Retinal pigment epithelial cell (primary cell): ENCODE results near the gene AGK.

Experiments used
- DNase-seq: peaks from one replicate; pipeline ENCODE4 v3.0.0-alpha.2; 2010; ENCODE audit warnings: low read depth
- H3K4me3 ChIP-seq: 2 replicates; pipeline ENCODE4 v1.5.1; 2011; ENCODE audit warnings: mild to moderate bottlenecking, low read length, control low read depth, moderate library complexity
- TF ChIP-seq, protein P1 (sequence below): conservative IDR thresholded peaks from 2 replicates; pipeline ENCODE4 v1.5.1; 2011; ENCODE audit warnings: low read depth, low read length, control low read depth, inconsistent platforms

Gene AGK

GRCh38 chr7:141519623-141520022, 31.6 kb upstream of the AGK start:
- no peak for DNase-seq
- no peak overlapping the region for H3K4me3 ChIP-seq
- TF ChIP-seq, protein P1, sequence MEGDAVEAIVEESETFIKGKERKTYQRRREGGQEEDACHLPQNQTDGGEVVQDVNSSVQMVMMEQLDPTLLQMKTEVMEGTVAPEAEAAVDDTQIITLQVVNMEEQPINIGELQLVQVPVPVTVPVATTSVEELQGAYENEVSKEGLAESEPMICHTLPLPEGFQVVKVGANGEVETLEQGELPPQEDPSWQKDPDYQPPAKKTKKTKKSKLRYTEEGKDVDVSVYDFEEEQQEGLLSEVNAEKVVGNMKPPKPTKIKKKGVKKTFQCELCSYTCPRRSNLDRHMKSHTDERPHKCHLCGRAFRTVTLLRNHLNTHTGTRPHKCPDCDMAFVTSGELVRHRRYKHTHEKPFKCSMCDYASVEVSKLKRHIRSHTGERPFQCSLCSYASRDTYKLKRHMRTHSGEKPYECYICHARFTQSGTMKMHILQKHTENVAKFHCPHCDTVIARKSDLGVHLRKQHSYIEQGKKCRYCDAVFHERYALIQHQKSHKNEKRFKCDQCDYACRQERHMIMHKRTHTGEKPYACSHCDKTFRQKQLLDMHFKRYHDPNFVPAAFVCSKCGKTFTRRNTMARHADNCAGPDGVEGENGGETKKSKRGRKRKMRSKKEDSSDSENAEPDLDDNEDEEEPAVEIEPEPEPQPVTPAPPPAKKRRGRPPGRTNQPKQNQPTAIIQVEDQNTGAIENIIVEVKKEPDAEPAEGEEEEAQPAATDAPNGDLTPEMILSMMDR: no peak

DNA sequence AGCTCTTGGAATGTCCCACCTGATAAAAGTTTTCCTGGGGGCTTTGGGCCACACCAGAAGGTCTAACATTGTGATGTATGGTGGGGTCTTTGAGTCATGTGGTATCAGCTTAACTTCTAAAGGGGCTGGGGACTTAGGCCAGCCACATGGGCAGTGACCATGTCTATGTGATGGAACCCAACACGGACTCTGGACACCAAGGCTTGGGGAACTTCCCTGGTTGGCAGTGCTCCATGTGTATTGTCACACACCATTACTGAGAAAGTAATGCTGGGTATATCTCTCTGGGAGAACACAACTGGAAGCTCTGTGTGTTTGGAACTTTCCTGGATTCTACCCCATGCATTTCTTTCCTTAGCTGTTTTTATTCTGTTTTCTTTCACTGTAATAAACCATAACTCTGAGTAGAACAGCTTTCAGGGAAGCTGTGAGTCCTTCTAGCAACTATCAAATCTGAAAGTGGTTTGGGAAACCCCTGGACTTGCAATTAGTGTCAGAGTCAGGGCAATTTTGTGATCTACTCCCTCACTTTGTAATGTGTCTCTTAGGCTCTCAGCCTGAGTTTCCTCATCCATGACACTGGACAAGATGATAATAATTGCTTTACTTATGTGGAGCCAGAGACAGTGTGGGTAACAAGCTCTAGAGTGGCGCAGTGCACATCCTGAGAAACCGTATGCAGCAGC, 28.4 kb upstream of the AGK start:
- no peak for DNase-seq
- TF ChIP-seq, protein P1: no peak
- H3K4me3 ChIP-seq: no peak overlapping the region

GRCh38 chr7:141525973-141526514, 25.2 kb upstream of the AGK start:
- DNase-seq: no peak
- H3K4me3 ChIP-seq: no peak overlapping the region
- TF ChIP-seq, protein P1: no peak

DNA sequence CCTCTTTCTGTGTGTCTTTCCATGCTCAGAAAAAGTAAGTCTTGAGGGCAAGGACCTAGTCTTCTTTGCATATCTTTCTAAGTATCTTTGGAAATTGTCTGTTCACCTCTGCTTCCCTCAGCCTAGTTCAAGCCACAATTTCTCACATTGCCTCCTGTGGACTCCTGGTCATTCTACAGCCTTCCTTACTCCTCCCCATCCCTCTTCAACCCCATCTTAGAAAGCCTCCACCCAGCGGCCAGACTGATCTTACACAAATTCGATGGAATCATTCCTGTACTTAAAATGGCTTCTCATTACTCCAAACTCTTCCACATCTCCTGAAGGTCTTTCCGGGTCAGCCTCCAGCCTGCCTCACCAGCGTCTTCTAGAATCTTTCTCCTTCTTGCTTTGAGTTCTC, 24.1 kb upstream of the AGK start:
- DNase-seq: no peak
- TF ChIP-seq, protein P1: no peak
- H3K4me3 ChIP-seq: no peak overlapping the region

DNA sequence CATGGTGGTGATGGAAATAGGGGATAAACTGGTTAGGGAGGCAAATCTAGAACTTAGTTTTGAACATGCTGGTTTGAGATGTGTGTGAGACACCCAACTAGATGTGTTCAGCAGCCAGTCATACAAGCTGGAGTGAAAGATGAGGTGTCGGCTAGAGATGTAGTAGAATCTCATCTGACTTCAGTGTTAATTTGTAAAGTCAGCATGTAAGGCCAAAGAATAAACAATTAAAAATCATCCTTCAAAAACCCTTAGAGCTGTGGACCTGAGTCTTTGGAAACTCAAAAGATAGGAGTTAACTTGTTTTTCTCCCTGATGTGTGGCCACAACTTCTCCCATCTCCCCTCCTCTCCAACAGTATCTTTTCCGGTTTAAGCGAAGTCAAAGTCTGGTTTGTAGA, 22.8 kb upstream of the AGK start:
- no peak for DNase-seq
- no peak overlapping the region for H3K4me3 ChIP-seq
- TF ChIP-seq, protein P1: no peak

- TF ChIP-seq, protein P1: peak; percentile 99
- no peak overlapping the region for H3K4me3 ChIP-seq
- DNase-seq: peak; percentile 55
Observed at GRCh38 chr7:141533149-141533949, 17.9 kb upstream of the AGK start.
